DMS 273 (cell line): ENCODE measurements around the gene TCEA3.

ENCODE experiments used
- DNase-seq: peaks from one replicate; lab custom pipeline; 2025; ENCODE audit not compliant: unreplicated experiment; lab: John Stamatoyannopoulos, UW

Gene TCEA3

GRCh38 chr1:23369335-23370013 is 55.1 kb downstream of the TCEA3 start, which contains the start of gene ZNF436:
TSS of gene ZNF436 (minus strand) at chr1:23369836. CDS start at chr1:23368005, 1,831 bp downstream.
- peak; percentile 97 for DNase-seq

DNA sequence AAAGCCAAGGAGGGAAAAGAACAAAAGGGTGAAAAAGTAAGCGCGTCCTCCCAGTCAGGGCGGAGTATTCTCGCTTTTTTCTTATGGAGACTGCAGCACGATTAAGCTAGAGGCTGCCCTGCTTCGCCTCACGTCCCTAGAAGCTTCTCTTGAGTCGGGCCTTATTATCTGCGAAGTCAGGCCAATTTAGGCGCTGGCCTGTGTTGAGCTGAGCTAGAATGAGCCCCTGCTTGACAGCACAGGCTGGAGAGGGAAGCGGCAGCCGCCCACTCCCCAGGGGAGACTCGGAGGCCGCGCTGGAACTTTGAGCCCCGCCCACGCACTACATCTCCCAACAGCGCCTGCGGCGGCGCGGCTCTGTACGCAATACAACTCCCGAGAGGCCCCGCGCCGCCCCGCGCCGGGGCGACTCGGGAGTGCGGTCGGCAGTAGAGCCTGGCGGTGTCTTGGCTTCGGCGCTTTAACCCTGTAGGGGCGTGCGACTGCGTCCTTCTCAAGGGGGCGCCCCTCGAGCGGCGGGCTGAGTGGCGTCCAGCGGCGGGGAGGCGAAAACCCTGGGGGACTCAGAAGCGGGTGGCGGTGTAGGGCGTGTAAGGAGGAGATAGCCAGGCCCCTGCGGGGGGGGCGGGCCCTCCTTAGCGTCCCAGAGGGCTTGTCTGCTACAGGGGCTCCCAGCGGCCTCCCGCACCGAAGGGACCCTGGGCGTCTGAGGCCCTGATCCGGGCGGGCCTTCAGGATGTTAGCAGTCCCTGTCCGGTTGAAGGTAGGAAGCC is 55.8 kb downstream of the TCEA3 start:
- peak; percentile 98 for DNase-seq

DNA sequence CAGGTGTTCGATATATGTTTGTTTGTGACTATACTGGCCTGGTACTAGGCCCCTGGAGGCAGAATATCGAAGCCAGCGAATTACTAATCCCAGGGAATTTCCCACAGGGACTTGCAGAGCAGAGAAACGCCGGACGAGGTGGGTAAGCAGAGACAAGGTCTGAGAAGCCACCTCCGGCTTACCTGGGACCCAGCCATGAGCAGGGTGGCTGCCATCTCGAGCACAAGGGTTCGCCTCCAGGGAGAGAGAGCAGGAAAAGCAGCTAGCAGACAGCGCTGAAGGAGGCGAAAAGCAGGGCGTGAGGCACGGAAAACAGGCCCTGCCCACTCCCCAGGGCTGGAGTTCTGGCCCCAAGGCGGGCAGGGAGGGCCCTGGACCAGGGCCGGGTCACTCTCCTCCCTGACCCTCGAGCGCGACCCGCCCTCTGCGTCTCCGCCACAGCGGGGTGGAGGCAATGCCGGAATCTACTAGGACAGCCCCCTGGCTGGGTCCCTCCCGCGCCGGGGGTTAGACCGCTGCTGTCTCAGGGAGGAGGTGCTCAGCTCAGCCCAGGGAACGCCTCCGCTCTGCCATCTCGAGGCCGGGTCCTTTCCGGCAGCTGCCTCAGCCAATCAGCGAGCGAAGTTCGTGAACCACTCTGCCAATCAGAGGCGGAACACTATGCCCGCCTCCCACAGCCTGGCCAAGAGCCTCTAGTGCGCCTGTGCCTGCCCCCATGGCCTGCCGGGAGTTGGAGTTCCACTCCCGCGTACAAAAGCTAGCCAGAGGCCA is 56.6 kb downstream of the TCEA3 start:
- DNase-seq = peak; percentile 99

DNA sequence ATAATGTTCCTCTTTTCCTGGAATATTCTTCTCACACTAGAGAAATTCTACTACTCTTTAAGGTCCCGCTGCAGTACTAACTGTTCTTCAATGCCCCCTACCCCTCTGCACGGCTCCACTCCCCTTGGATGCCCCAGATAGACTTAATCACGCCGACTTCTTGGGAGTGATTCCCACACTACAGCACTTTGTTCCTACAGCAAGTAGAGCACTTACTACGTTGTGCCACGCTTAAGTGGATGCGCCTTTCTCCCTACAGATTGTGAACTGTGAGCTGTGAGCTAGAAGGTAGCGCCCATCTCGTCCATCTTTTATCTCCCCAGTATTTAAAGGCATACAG is 57.1 kb downstream of the TCEA3 start:
- no peak for DNase-seq

DNA sequence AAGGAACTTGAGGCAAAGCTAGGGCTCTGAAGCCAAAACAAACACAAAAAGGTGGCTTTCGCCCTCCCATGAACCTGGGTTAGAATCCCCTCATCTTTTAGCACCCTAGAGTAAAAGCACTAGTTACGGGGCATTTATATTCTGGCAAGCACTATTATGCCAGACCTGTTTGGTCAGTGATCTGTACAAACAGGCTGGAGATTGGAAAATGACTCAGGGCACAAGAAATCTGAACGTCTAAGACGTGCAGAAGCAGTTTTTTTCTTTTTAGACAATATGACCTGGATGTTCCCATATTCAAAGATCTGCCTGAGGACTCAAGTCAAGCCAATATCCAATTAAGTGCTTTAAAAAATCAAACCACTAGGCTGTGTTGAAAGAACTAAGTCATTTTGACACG is 58.0 kb downstream of the TCEA3 start:
- DNase-seq = no peak

GRCh38 chr1:23366146-23366545 is 58.4 kb downstream of the TCEA3 start:
- no peak for DNase-seq

- DNase-seq = peak; percentile 42
These were observed 62.3 kb downstream of the TCEA3 start for GRCh38 chr1:23362218-23362713.

- no peak for DNase-seq
These were observed 66.2 kb downstream of the TCEA3 start for GRCh38 chr1:23358310-23358875.

DNA sequence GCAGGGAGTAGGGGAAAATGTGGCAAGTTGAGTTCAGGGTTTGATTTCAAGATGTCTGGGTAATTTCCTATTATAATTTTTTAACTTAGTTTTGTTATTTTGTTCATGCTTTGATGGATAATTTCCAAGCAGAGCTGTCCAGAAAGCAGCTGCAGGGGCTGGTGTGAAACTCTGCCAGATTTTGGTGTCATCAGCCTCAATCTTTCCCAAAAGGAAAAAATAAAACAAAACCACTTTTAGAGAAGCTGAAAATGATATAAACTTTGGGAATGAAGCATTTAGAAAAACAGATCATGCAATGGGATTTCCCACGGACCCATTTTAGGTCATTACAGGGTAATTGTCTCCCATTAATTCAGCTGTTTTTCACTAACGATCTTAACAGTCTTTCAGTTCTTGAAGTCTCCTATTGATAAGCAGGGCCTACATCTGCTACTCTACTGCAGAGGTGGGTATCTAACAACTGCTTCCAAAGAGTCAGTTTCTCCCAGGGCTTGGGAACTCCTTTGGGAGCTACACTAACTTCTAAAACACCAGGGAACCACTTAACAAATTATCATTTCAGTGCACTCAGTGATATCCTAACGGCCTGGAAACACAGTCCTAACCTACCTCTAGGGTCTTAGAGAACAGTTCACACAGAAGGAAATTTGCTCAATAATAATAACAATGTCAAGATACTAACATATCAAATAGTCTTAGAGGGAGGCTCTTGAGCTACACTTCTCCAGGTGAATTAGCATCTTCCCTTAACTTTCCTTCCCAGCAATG is 67.2 kb downstream of the TCEA3 start:
- no peak for DNase-seq

DNA sequence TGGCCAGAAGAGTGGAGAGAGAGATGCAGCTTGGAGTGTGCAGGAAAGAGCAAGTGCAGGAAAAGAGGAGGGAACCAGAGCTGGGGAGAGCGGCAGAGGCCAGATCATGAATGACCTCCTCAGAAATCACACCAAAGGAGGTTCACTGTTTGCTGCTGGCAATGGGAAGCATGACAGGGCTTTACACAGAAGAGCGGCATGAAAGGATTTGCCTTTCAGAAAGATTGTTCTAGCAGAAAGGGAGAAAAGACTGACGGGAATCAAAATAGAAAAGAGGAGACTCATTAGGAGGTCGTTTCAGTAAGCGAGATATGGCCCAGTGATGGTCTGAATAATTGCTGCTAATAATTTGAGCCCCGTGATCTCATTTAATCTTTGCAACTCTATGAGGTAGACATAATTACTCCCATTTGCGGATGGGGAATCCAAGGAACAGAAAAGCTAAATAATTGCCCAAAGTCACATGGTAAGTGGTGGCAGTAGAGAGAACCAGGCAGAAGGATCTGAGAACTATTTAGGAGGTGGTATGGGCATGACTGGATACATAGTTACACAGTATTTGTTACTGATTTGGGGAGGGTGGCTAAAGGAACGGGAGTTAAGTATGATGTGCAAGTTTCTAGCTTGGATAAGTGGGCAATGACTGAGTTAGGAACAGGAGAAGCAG is 67.9 kb downstream of the TCEA3 start:
- no peak for DNase-seq

DNA sequence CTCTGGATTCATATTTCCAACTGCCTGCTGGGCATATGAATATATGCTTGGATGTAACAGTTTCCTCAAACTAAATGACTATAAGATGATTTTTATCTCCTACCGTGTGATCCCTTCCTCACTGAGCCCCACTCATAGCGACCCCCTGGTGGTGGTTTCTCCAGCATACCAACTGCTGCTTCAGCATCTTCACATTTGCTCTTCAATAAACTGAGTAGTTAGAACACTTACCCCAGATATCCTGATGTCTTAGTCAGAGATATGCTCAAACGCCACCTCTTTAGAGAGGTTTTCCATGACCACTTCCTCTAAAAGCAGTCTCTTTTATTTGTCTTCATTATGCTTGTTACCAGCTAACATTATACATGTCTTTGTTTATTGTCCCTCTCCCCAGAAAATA is 70.3 kb downstream of the TCEA3 start:
- peak; percentile 29 for DNase-seq

GRCh38 chr1:23352096-23352695 is 72.4 kb downstream of the TCEA3 start:
- no peak for DNase-seq

DNA sequence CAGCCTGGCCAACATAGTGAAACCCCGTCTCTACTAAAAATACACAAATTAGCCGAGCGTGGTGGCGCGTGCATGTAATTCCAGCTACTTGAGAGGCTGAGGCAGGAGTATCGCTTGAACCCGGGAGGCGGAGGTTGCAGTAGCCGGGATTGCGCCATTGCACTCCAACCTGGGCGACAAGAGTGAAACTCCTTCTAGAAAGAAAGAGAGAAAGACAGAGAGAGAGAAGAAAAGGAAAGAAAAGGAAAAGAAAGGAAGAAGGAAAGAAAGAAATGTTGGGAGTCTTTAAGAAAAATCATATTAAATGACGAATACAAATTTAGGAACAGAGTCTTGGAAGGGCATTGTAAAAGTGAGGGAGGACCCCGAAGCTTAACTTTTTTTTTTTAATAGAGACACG is 78.6 kb downstream of the TCEA3 start:
- DNase-seq = no peak

DNA sequence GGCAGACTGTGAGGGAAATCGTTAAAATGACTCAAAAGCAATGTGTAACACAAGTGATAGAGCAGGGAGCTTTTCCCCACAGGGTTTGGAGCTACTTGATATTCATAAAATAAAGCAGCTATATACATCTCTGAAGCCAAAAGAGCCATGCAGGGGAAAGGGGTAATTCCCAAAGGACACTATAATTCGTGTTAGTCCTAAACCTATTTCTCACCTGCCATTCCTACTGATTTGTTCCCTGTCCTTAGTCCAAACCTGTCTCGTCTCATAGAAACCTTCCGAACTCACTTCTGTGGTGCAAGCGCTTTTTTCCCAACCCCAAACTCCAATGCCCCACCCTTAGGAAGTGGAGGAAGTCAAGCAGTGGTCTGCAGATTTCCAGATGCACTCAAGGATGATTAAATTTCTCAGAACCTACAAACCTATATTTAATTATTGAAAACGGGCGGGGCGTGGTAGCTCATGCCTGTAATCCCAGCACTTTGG is 79.5 kb downstream of the TCEA3 start:
- no peak for DNase-seq

GRCh38 chr1:23344111-23344986 is 80.2 kb downstream of the TCEA3 start, which contains the start of gene HNRNPR:
TSS of gene HNRNPR (minus strand) at chr1:23344284. CDS start at chr1:23341008, 3,276 bp downstream.
- DNase-seq = peak; percentile 100

DNA sequence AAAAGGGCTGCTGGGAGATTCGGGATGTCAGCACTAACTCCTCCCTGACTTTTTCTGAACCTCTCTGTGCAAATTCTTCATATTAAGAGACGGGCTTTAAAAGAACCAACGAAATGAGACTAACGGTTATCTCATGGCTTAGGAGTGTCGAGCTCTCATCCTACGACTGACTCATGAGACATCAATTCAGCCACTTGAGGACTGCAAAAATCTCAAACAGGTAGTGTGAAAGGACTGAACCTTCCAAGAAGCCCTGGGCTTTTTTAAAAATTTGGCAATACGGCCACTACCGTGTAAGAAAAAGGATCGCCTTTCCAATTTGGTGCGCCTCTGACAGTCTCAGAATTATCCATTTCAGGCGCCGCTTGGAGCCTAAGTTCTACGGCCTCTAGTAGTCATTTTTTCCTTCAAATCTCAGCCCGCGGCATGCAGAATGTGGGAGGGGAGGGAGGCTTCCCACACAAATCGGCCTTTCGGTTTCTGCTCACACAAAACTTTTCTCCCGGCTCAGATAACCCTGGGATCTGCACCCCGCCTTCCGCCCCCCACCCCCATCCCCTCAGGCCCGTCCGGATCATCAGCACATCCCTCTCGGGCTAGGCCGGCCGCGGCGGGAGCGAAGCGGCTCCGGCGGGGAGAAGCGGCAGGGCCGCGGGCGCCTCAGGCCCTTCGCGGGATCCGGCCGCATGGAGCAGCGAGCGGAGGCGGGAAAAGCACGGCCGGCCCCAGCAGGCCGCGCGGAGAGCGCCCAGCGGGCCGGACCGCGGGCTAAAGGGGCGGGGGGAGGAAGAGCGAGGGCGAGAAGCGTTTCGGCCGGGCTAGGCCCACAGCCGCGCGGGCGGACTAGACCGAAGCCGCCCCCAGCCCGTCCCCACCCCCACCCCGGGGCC is 81.1 kb downstream of the TCEA3 start:
- peak; percentile 82 for DNase-seq

DNA sequence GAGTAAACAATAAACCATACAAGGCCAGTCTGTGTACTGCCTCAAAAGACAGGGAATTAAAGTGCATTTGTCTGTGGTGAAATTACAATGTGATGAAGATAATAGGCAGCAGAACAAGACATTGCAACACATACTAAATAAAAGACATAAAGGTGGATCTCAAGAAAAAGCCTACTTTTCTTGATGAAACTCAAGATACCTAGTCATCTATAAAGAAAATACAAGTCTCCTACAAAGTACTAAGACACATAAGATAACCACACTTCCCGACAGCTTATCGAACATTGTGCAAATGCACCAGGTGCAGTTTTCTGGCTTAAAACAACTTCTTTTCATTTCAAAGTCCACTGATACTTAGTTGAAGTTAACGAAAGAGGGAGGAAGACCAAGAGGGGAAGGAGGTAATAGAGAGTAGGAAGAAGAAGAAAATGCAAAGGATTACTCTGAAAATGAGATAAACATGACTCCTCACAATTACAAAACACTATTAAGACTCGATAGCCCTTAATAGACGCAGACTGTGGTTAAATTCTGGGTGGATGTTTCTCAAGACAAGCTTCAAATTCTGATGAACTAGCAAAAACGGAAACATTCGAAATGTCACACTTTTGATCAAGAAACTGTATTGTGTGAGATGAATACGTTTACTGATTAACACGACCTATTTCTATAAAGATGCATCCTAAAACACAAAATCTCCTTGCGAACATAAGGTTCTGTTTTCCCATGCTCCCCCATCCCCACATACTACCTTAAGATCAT is 82.4 kb downstream of the TCEA3 start:
- DNase-seq = no peak
